GM23338 (cell line): ENCODE data around the gene L3MBTL2. TPM values are rescaled to one million over a fixed set of nuclear protein-coding genes. Genes with fewer than 3 reads are reported as not detected.
A peak's percentile ranks its signal among the peaks of the same experiment; 100 is the strongest.

Experiments
- ATAC-seq: fragments of 200-7000 bp; cut with Tn5 transposase; 3 replicates; pipeline ENCODE4 v1.9.1; 2020
- DNase-seq: peaks from one replicate; pipeline ENCODE4 v3.0.0-alpha.2; 2015; ENCODE audit warnings: low spot score
- H2AFZ ChIP-seq: fragments of 200-600 bp; sonication (generic); 2 replicates; pipeline ENCODE4 v1.8.0; 2016; ENCODE audit warnings: antibody characterized with exemption, mild to moderate bottlenecking, moderate library complexity
- H3F3A ChIP-seq: fragments of 200-600 bp; sonication (generic); replicated peaks from 2 replicates; pipeline ENCODE4 v1.8.0; 2017; ENCODE audit warnings: antibody characterized with exemption, mixed run types, low read depth
- H3K27ac ChIP-seq: fragments of 200-600 bp; sonication (generic); 2 replicates; pipeline ENCODE4 v1.6.1; 2016; ENCODE audit warnings: low read depth
- H3K27me3 ChIP-seq: fragments of 200-600 bp; sonication (generic); 2 replicates; pipeline ENCODE4 v1.8.0; 2016; ENCODE audit warnings: mild to moderate bottlenecking, mixed run types, moderate library complexity; ENCODE audit not compliant: insufficient read depth
- H3K36me3 ChIP-seq: fragments of 200-600 bp; sonication (generic); 2 replicates; pipeline ENCODE4 v1.8.0; 2016; ENCODE audit warnings: mild to moderate bottlenecking; ENCODE audit not compliant: insufficient read depth
- H3K4me1 ChIP-seq: fragments of 200-600 bp; sonication (generic); 2 replicates; pipeline ENCODE4 v1.8.0; 2016; ENCODE audit warnings: mild to moderate bottlenecking, moderate library complexity; ENCODE audit not compliant: insufficient read depth
- H3K4me2 ChIP-seq: fragments of 200-600 bp; sonication (generic); 2 replicates; pipeline ENCODE4 v1.7.1; 2017; ENCODE audit warnings: mixed run types
- H3K4me3 ChIP-seq: fragments of 200-600 bp; sonication (generic); 2 replicates; pipeline ENCODE4 v1.6.1; 2016; ENCODE audit warnings: mixed run types
- H3K79me2 ChIP-seq: fragments of 200-600 bp; sonication (generic); replicated peaks from 2 replicates; pipeline ENCODE4 v1.8.0; 2017; ENCODE audit warnings: mild to moderate bottlenecking; ENCODE audit not compliant: insufficient read depth
- H3K9me2 ChIP-seq: fragments of 200-600 bp; sonication (generic); 2 replicates; pipeline ENCODE4 v1.8.0; 2017; ENCODE audit not compliant: insufficient read depth
- H4K20me1 ChIP-seq: fragments of 200-600 bp; sonication (generic); replicated peaks from 2 replicates; pipeline ENCODE4 v1.8.0; 2017; ENCODE audit warnings: mild to moderate bottlenecking; ENCODE audit not compliant: insufficient read depth
- H3K27ac Mint-ChIP-seq: 2 replicates; pipeline ENCODE4 v1.8.0; 2020; ENCODE audit warnings: inconsistent platforms, mild to moderate bottlenecking, moderate library complexity, mixed read lengths
- H3K27me3 Mint-ChIP-seq: 3 replicates; pipeline ENCODE4 v1.8.0; 2022; ENCODE audit warnings: low read depth, mild to moderate bottlenecking, moderate library complexity, mixed read lengths, inconsistent platforms; ENCODE audit not compliant: insufficient read depth, poor library complexity
- H3K36me3 Mint-ChIP-seq: 3 replicates; pipeline ENCODE4 v1.8.0; 2021; ENCODE audit warnings: low read depth, mild to moderate bottlenecking, inconsistent platforms, moderate library complexity, mixed read lengths
- H3K4me1 Mint-ChIP-seq: 3 replicates; pipeline ENCODE4 v1.8.0; 2020; ENCODE audit warnings: mild to moderate bottlenecking, inconsistent platforms, mixed read lengths
- H3K4me3 Mint-ChIP-seq: 3 replicates; pipeline ENCODE4 v1.8.0; 2021; ENCODE audit warnings: moderate library complexity, mild to moderate bottlenecking, inconsistent platforms, mixed read lengths
- H3K9me3 Mint-ChIP-seq: 3 replicates; pipeline ENCODE4 v1.8.0; 2020; ENCODE audit warnings: moderate library complexity, mild to moderate bottlenecking, inconsistent platforms, mixed read lengths
- CREB1 ChIP-seq: fragments of 250-450 bp; sonication (Bioruptor Pico); IDR thresholded peaks from 2 replicates; pipeline ENCODE4 v1.5.0; 2020; ENCODE audit warnings: low read depth, mild to moderate bottlenecking, moderate library complexity
- CTCF ChIP-seq, 2 experiments: fragments of 200-600 bp in 1 of 2; sonication (generic) in 1 of 2; conservative IDR thresholded peaks; 2 replicates each; pipeline versions ENCODE4 v1.5.1 to v1.6.1; 2016 to 2017; ENCODE audit warnings: antibody characterized with exemption in 2 of 2, low read depth in 2 of 2, mild to moderate bottlenecking in 2 of 2, moderate library complexity in 1 of 2
- ETS1 ChIP-seq: IDR thresholded peaks from 2 replicates; pipeline ENCODE4 v1.6.1; 2016; ENCODE audit warnings: antibody characterized with exemption
- EZH2 ChIP-seq: fragments of 200-600 bp; sonication (generic); IDR thresholded peaks from one replicate; pipeline ENCODE4 v1.8.0; 2017; ENCODE audit warnings: antibody characterized with exemption, mild to moderate bottlenecking, low read depth; ENCODE audit not compliant: unreplicated experiment
- EZH2phosphoT487 ChIP-seq: fragments of 200-600 bp; sonication (generic); IDR thresholded peaks from one replicate; pipeline ENCODE4 v1.8.1; 2018; ENCODE audit warnings: antibody characterized with exemption; ENCODE audit not compliant: unreplicated experiment
- JUNB ChIP-seq: IDR thresholded peaks from one replicate; pipeline ENCODE4 v1.6.1; 2016; ENCODE audit warnings: antibody characterized with exemption; ENCODE audit not compliant: unreplicated experiment
- NANOG ChIP-seq: IDR thresholded peaks from 2 replicates; pipeline ENCODE4 v1.6.1; 2016; ENCODE audit warnings: antibody characterized with exemption, borderline replicate concordance
- POLR2AphosphoS5 ChIP-seq: IDR thresholded peaks from 2 replicates; pipeline ENCODE4 v1.6.1; 2016; ENCODE audit warnings: antibody characterized with exemption, low read depth
- REST ChIP-seq: IDR thresholded peaks from one replicate; pipeline ENCODE4 v1.6.1; 2018; ENCODE audit warnings: antibody characterized with exemption; ENCODE audit not compliant: unreplicated experiment
- STAT1 ChIP-seq: IDR thresholded peaks from one replicate; pipeline ENCODE4 v1.6.1; 2016; ENCODE audit warnings: antibody characterized with exemption; ENCODE audit not compliant: unreplicated experiment
- ZNF114 ChIP-seq: fragments of 250-450 bp; sonication (Bioruptor Pico); IDR thresholded peaks from 2 replicates; pipeline ENCODE4 v1.5.0; 2020; ENCODE audit warnings: mild to moderate bottlenecking, moderate library complexity
- ZNF331 ChIP-seq: fragments of 250-450 bp; sonication (Bioruptor Pico); IDR thresholded peaks from 2 replicates; pipeline ENCODE4 v1.5.0; 2020; ENCODE audit warnings: low read depth, mild to moderate bottlenecking, moderate library complexity
- ZNF462 ChIP-seq: fragments of 250-450 bp; sonication (Bioruptor Pico); IDR thresholded peaks from 2 replicates; pipeline ENCODE4 v1.5.0; 2020; ENCODE audit warnings: mild to moderate bottlenecking, moderate library complexity
- polyA plus RNA-seq: library from polyadenylated mRNA; unstranded; fragments of >200 nt; fragmentation: Nextera tagmentation; extraction: Ambion mirVana; gene quantifications from 2 replicates; pipeline ENCODE4 v1.2.1, GENCODE V29; 2016
- total RNA-seq: library from RNA; depleted of rRNA; stranded (reverse); fragments of >200 nt; shearing (Covaris generic); gene quantifications from 2 replicates; pipeline ENCODE4 v1.2.3, GENCODE V29; 2014

Gene L3MBTL2
- total and polyA plus RNA-seq, 2 experiments from 2014 or later = 13.9 to 27.1 TPM

GRCh38 chr22:41222846-41223507 lies 17.9 kb downstream of the L3MBTL2 start:
- Mint-ChIP-seq H3K36me3 (peaks cover 67% of the 10 kb centered on the region), H3K9me3 (no peaks in the 10 kb centered on the region), H3K27me3 (peaks cover 7% of the 10 kb centered on the region), H3K4me1 (peaks cover 1% of the 10 kb centered on the region), H3K4me3 (no peak overlapping the region), H3K27ac (peak overlapping the region; percentile 62; the same call in 1 of the 2 replicates)
- H3K9me2 ChIP-seq = no peaks in the 10 kb centered on the region
- TF ChIP-seq REST (no peak), ZNF462 (CRISPR knock-in tag) (no peak), STAT1 (no peak), JUNB (no peak), ZNF114 (CRISPR knock-in tag) (no peak), CTCF (conservative IDR thresholded peaks at IDR 0.05; ENCODE audit: low read depth in 2 of 2) (no peak), EZH2 (no peak), ZNF331 (CRISPR knock-in tag) (no peak), CREB1 (CRISPR knock-in tag) (no peak), ETS1 (no peak), POLR2AphosphoS5 (no peak), NANOG (no peak), EZH2phosphoT487 (no peak)
- H3F3A ChIP-seq = no peaks in the 10 kb centered on the region
- peaks cover 8% of the 10 kb centered on the region; the same call in 1 of the 2 replicates for H3K36me3 ChIP-seq
- no peaks in the 10 kb centered on the region for H3K27me3 ChIP-seq
- peaks cover under 1% of the 10 kb centered on the region; the same call in 1 of the 2 replicates for H3K4me1 ChIP-seq
- ATAC-seq (no peak), DNase-seq (no peak)
- H3K79me2 ChIP-seq = no peaks in the 10 kb centered on the region
- H3K4me3 ChIP-seq = no peak overlapping the region
- no peak overlapping the region for H3K4me2 ChIP-seq
- H3K27ac ChIP-seq = no peak overlapping the region
- H2AFZ ChIP-seq = no peak overlapping the region
- H4K20me1 ChIP-seq = no peaks in the 10 kb centered on the region
